K562 (cell line): ENCODE measurements around the gene SOX12. TPM values are rescaled to one million over a fixed set of nuclear protein-coding genes. Genes with fewer than 3 reads are reported as not detected.

ENCODE experiments used
- ATAC-seq: fragments of 200-7000 bp; cut with Tn5 transposase; 3 replicates; pipeline ENCODE4 v1.9.1; 2020; ENCODE audit warnings: moderate library complexity
- BruUV-seq: library from RNA; stranded (reverse); fragments of 400-500 nt; replicated peaks from 2 replicates; lab custom pipeline; 2021; lab: Mats Ljungman, UMichigan
- CTCF ChIA-PET: fragments of 300-600 bp; formaldehyde crosslinking; extraction: SDS; loops from one replicate; lab custom pipeline; 2021; ENCODE audit warnings: low intra/inter-chr PET ratio; lab: Yijun Ruan, JAX
- POLR2A ChIA-PET: fragments of 300-600, 350-650 bp; sonication (Branson Sonifier 250); formaldehyde crosslinking; extraction: SDS; loops from one replicate; lab custom pipeline; 2021; ENCODE audit warnings: antibody characterized with exemption, inconsistent platforms; lab: Yijun Ruan, JAX
- DNase-seq, 4 experiments: peaks; one replicate each; pipeline versions ENCODE4 v3.0.0 to v3.0.0-alpha.2; 2011 to 2018; ENCODE audit warnings: low spot score in 3 of 4, mixed read lengths in 3 of 4; ENCODE audit errors: extremely low read depth in 1 of 4
- FAIRE-seq: peaks from 2 replicates; lab custom pipeline; 2011; peaks lifted over from hg19 to GRCh38; lab: Jason Lieb, UNC
- H2AFZ ChIP-seq: 2 replicates; pipeline ENCODE4 v1.6.0; 2011; ENCODE audit warnings: low read depth, low read length, control low read depth, inconsistent platforms
- H3K27ac ChIP-seq: fragments of 200-600 bp; 3 replicates; pipeline ENCODE4 v1.8.0; 2011; ENCODE audit warnings: low read depth, mild to moderate bottlenecking, control low read depth, inconsistent platforms, low read length, moderate library complexity, mixed read lengths; ENCODE audit errors: extremely low read depth
- H3K27me3 ChIP-seq, 2 experiments: fragments of 300-600 bp in 1 of 2; 2 replicates in 1 of 2; 3 replicates in 1 of 2; pipeline versions ENCODE4 v1.6.0 to v1.8.0; 2011; ENCODE audit warnings: inconsistent platforms in 2 of 2, low read length in 2 of 2, mild to moderate bottlenecking in 1 of 2, mixed read lengths in 1 of 2, moderate library complexity in 1 of 2; ENCODE audit not compliant: control insufficient read depth in 2 of 2, insufficient read depth in 2 of 2
- H3K36me3 ChIP-seq: fragments of 300-600 bp; 3 replicates; pipeline ENCODE4 v1.8.0; 2011; ENCODE audit warnings: mild to moderate bottlenecking, low read length, inconsistent platforms; ENCODE audit not compliant: control insufficient read depth, insufficient read depth
- H3K4me1 ChIP-seq, 2 experiments: fragments of 200-600 bp in 1 of 2; replicated peaks in 1 of 2; 2 replicates in 1 of 2; 3 replicates in 1 of 2; pipeline versions ENCODE4 v1.5.1 to v1.8.0; 2011; ENCODE audit warnings: inconsistent platforms in 2 of 2, low read length in 2 of 2, mild to moderate bottlenecking in 1 of 2, mixed read lengths in 1 of 2, moderate library complexity in 1 of 2; ENCODE audit not compliant: control insufficient read depth in 2 of 2, insufficient read depth in 2 of 2
- H3K4me2 ChIP-seq: 2 replicates; pipeline ENCODE4 v1.6.1; 2011; ENCODE audit warnings: low read length, control low read depth, inconsistent platforms, mixed read lengths; ENCODE audit not compliant: insufficient read depth
- H3K4me3 ChIP-seq: fragments of 200-600 bp; sonication (generic), shearing (Covaris generic); 2 replicates; pipeline ENCODE4 v1.5.1; 2016; ENCODE audit warnings: control low read depth, inconsistent platforms
- H3K79me2 ChIP-seq: fragments of 200-600 bp; 3 replicates; pipeline ENCODE4 v1.8.0; 2011; ENCODE audit warnings: low read length, inconsistent platforms; ENCODE audit not compliant: control insufficient read depth, insufficient read depth
- H3K9ac ChIP-seq, 2 experiments: 2 replicates each; pipeline versions ENCODE4 v1.6.0 to v1.6.1; 2011; ENCODE audit warnings: low read depth in 2 of 2, low read length in 2 of 2, control low read depth in 1 of 2, inconsistent platforms in 1 of 2, mild to moderate bottlenecking in 1 of 2, mixed read lengths in 1 of 2; ENCODE audit not compliant: insufficient read depth in 1 of 2
- H3K9me1 ChIP-seq: one replicate; pipeline ENCODE4 v1.6.0; 2011; ENCODE audit warnings: inconsistent platforms, mild to moderate bottlenecking, low read length, moderate library complexity; ENCODE audit not compliant: control insufficient read depth, insufficient read depth
- H3K9me3 ChIP-seq: replicated peaks from 2 replicates; pipeline ENCODE4 v1.5.1; 2011; ENCODE audit warnings: low read depth, low read length, inconsistent platforms; ENCODE audit not compliant: control insufficient read depth, insufficient read depth
- H4K20me1 ChIP-seq: replicated peaks from 2 replicates; pipeline ENCODE4 v1.6.1; 2011; ENCODE audit warnings: low read length, inconsistent platforms, mixed read lengths; ENCODE audit not compliant: control insufficient read depth, insufficient read depth
- ERF ChIP-seq: fragments of 450-650 bp; formaldehyde crosslinking; IDR thresholded peaks from 2 replicates; pipeline ENCODE4 v1.4.0; 2020; ENCODE audit warnings: mild to moderate bottlenecking, mixed read lengths
- ETV6 ChIP-seq, 3 experiments: fragments of 150-350 bp in 1 of 3; sonication (generic) in 1 of 3; formaldehyde crosslinking in 1 of 3; IDR thresholded peaks; 2 replicates each; pipeline versions ENCODE4 v1.6.1 to v1.8.0; 2014 to 2022; ENCODE audit warnings: borderline replicate concordance in 2 of 3, low read depth in 2 of 3, antibody characterized with exemption in 1 of 3, low read length in 1 of 3, mild to moderate bottlenecking in 1 of 3, missing genetic modification reagents in 1 of 3
- KLF1 ChIP-seq: fragments of 450-650 bp; IDR thresholded peaks from 2 replicates; pipeline ENCODE4 v1.6.1; 2016; ENCODE audit warnings: missing genetic modification characterization, missing compliant biosample characterization
- MAZ ChIP-seq, 2 experiments: fragments of 450-650 bp in 1 of 2; sonication (generic) in 1 of 2; formaldehyde crosslinking; IDR thresholded peaks in 1 of 2; conservative IDR thresholded peaks in 1 of 2; 2 replicates each; pipeline versions ENCODE4 v1.4.0 to v1.5.0; 2020; ENCODE audit warnings: mild to moderate bottlenecking in 1 of 2, missing genetic modification reagents in 1 of 2
- MECOM ChIP-seq: fragments of 250-450 bp; sonication (Bioruptor Pico); IDR thresholded peaks from 2 replicates; pipeline ENCODE4 v1.8.0; 2022; ENCODE audit warnings: inconsistent platforms
- PKNOX1 ChIP-seq: fragments of 450-650 bp; IDR thresholded peaks from 2 replicates; pipeline ENCODE4 v1.6.1; 2016
- POU5F1 ChIP-seq: fragments of 150-350 bp; IDR thresholded peaks from 2 replicates; pipeline ENCODE4 v1.6.1; 2014; ENCODE audit warnings: borderline replicate concordance, low read length, low read depth, mild to moderate bottlenecking; ENCODE audit not compliant: partially characterized antibody
- RFX1 ChIP-seq: fragments of 450-650 bp; IDR thresholded peaks from 2 replicates; pipeline ENCODE4 v1.6.1; 2016; ENCODE audit warnings: mild to moderate bottlenecking, moderate library complexity
- SMARCB1 ChIP-seq: IDR thresholded peaks from 2 replicates; pipeline ENCODE4 v1.6.1; 2011; ENCODE audit warnings: improper control_type of control experiment, low read depth; ENCODE audit not compliant: insufficient read length
- ZFX ChIP-seq: sonication (generic); formaldehyde crosslinking; IDR thresholded peaks from 2 replicates; pipeline ENCODE4 v1.8.0; 2022; ENCODE audit warnings: mild to moderate bottlenecking, missing genetic modification reagents, moderate library complexity
- ZNF639 ChIP-seq, 2 experiments: fragments of 200-800 bp in 1 of 2; sonication (Bioruptor generic) in 1 of 2; sonication (generic) in 1 of 2; formaldehyde crosslinking in 1 of 2; IDR thresholded peaks in 1 of 2; conservative IDR thresholded peaks in 1 of 2; 2 replicates each; pipeline versions ENCODE4 v1.5.0 to v1.6.1; 2016 to 2020; ENCODE audit warnings: missing compliant biosample characterization in 1 of 2, missing genetic modification characterization in 1 of 2, missing genetic modification reagents in 1 of 2
- WGBS: fragments of 100-300 bp; shearing (Covaris generic); methylation state at CpG from one replicate; pipeline ENCODE4 v1.1.6; 2016; ENCODE audit warnings: low coverage, mixed read lengths; ENCODE audit not compliant: insufficient coverage; ENCODE audit errors: missing lambda C conversion rate; 5-methylcytosine and 5-hydroxymethylcytosine counted together
- in situ Hi-C: fragments of 300-500 bp; cut with MboI; formaldehyde crosslinking; loops from 4 replicates; pipeline ENCODE4 v1.15.0; 2018; ENCODE audit warnings: inconsistent platforms, mixed read lengths
- intact Hi-C: fragments of 100-400 bp; cut with micrococcal nuclease; formaldehyde crosslinking; loops from 2 replicates; pipeline ENCODE4 v1.14.2; 2022
- polyA plus RNA-seq, 8 experiments: library from polyadenylated mRNA; depleted of rRNA in 4 of 8; stranded (reverse) in 5 of 8; unstranded in 3 of 8; fragments of >200 nt; fragmentation: Nextera tagmentation in 2 of 8; fragmentation: Illumina TruSeq in 1 of 8; extraction: Ambion mirVana in 2 of 8; extraction: Trizol in 1 of 8; gene quantifications; 2 replicates each; pipeline versions ENCODE4 v1.2.1 to v1.2.3, GENCODE V29; 2011 to 2014; ENCODE audit warnings: inconsistent platforms in 1 of 8, missing spikeins in 1 of 8
- total RNA-seq, 7 experiments: library from RNA; depleted of rRNA in 6 of 7; stranded (reverse); fragments of >200 nt in 6 of 7; fragmentation: Illumina TruSeq in 2 of 7; extraction: Trizol in 2 of 7; gene quantifications; 2 replicates each; pipeline versions ENCODE4 v1.2.1 to v1.2.3, GENCODE V29; 2011 to 2021; ENCODE audit warnings: low replicate concordance in 1 of 7

The SOX12 gene
- total and polyA plus RNA-seq, 9 of the 15 experiments (the other 6 are each of a cell fraction or from before 2014, with no cell fraction given), result 0.42 to 26.3 (median 2.6) TPM

GRCh38 chr20:309841-310644, 15.3 kb upstream of the SOX12 start:
- DNase-seq (peak; percentile 29 to 76 (median 66)), FAIRE-seq (no peak), ATAC-seq (peak; percentile 89)
- Histone ChIP-seq H3K4me1 (peaks cover 0 to 4% of the 10 kb centered on the region in 2 experiments; a peak in 2 of 5 replicates), H3K4me3 (no peak overlapping the region), H3K9ac (0 out of 4 replicates have a peak overlapping the region, but pooled peaks of 1 of the 2 experiments have one; percentile 45), H3K79me2 (no peaks in the 10 kb centered on the region), H3K9me3 (no peaks in the 10 kb centered on the region), H3K4me2 (no peak overlapping the region), H3K9me1 (no peaks in the 10 kb centered on the region), H4K20me1 (no peaks in the 10 kb centered on the region), H2AFZ (peak overlapping the region; percentile 76), H3K27me3 (no peaks in the 10 kb centered on the region), H3K36me3 (no peaks in the 10 kb centered on the region), H3K27ac (no peak overlapping the region)
- WGBS, result 83% methylated on average over 9 of the region's 31 CpGs
- intact Hi-C loops, result no loop called here
- CTCF ChIA-PET, result no interaction called here
- POLR2A ChIA-PET, result interaction anchor here (0.7 kb wide), 1 partner anchor 466 kb away, joined by 3 read pairs; no protein-coding TSS in a partner anchor
- BruUV-seq, result no TSS peak
- TF ChIP-seq PKNOX1 (peak; percentile 68), SMARCB1 (no peak), POU5F1 (no peak), RFX1 (peak; percentile 84), MECOM (CRISPR knock-in tag) (no peak), MAZ (CRISPR knock-in tag; conservative IDR thresholded peaks at IDR 0.05 in 1 of 2, IDR thresholded peaks at IDR 0.05 in 1 of 2) (no peak), ETV6 (IDR thresholded peaks at IDR 0.05; ENCODE audit: borderline replicate concordance in 1 of 2, low read depth in 2 of 2, low read length in 1 of 2) (no peak), ETV6 (CRISPR knock-in tag; IDR thresholded peaks at IDR 0.05; ENCODE audit: borderline replicate concordance) (no peak), KLF1 (tag) (no peak), ZFX (no peak), ERF (CRISPR knock-in tag) (no peak), ZNF639 (CRISPR knock-in tag; conservative IDR thresholded peaks at IDR 0.05 in 1 of 2, IDR thresholded peaks at IDR 0.05 in 1 of 2) (no peak)
- in situ Hi-C loops, result no loop called here
